HG03558 (cell line): ENCODE data around the gene PCID2.

Experiments
- ATAC-seq: cut with Tn5 transposase; IDR thresholded peaks from one replicate; pipeline ENCODE4 v1.9.1; 2021; ENCODE audit warnings: moderate number of reproducible peaks; ENCODE audit not compliant: unreplicated experiment; ENCODE audit errors: extremely low read depth

PCID2 gene

GRCh38 chr13:113192279-113192678, 16.2 kb downstream of the PCID2 start:
- ATAC-seq: no peak

DNA sequence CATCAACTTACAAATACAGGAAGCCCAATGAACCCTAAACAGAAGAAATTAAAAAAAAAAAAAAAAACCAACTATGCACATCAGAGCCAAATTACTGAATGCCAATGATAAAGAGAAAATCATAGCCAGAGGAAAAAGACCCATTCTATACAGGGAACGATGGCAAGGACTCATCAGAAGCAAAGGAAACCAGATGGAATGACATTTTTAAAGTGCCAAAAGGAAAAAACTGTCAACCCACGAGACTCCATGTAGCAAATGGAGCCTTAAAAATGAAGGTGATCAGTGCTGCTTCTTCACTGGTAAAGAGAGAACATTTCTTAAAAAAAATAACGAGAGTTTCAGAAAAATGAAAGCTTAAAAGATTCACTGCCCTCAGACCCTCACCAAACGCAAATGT, 18.3 kb downstream of the PCID2 start:
- ATAC-seq: no peak

DNA sequence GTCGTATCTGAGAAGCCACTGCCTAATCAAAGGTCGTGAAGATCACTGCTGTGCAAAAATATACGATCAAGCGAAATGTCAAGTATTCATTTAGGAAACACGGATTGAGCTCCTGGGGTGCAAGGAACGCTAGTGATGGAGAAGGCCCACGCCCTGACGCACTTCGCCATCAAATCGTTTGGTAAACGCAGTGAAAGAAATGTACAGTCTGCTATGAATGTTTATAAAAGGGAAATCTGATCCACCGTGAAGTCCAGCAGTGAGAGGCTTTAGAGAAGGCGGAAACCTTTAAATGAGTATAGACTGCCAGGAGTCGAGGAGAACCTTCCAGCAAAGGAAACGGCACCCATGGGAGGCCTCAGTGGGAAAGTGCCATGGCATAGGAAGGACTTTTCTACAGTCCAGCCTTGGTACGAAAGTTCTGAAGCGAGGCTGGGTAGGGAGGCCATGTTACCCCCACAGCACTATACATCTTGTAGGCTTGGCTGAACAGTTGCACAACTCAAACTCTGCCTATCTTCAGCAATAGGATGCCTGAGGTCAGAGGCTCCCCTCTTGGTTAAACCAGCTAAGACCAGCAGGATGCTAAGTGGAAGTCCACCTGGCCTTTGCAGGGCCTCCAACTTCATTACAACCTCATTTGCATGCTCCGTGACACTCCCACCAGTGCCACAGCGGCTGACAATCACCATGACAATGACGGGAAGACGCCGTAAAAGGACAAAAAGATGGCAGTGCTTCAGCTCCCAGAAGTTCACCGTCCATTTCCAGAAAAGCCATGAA, 20.4 kb downstream of the PCID2 start:
- no peak for ATAC-seq

GRCh38 chr13:113187263-113187669, 21.2 kb downstream of the PCID2 start:
- no peak for ATAC-seq

DNA sequence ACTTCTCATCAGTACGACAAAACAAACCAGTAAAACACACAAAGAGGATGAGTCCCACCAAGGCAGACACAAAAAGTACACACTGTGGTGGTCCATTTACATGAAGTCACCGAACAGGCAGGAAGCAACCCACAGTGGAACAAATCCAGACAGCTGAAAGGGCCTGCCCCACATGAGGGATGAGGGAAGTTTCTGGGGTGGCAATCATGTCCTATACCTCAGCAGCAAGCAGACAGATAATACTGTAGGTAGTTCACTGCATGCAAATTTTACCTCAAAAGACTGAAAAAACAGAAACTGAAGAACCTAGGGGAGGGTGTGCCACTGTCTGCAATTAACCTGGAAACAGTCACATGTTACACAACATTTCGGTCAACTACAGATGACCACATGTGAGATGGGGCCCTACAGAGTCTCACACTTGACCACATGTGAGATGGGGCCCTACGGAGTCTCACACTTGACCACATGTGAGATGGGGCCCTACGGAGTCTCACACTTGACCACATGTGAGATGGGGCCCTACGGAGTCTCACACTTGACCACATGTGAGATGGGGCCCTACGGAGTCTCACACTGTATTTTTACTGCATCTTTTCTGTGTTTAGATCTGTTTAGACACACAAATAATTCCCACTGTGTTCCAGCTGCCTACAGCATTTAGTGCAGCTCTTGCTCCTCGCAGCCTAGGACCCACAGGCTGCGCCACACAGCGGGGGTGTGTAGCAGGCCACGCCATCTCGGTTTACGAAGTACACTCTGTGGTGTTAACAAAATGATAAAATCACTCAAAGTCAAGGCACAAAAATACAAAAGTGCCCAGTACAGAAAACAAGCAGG, 22.2 kb downstream of the PCID2 start:
- peak; percentile 78 for ATAC-seq

GRCh38 chr13:113184568-113185440, 23.7 kb downstream of the PCID2 start:
- ATAC-seq: no peak

DNA sequence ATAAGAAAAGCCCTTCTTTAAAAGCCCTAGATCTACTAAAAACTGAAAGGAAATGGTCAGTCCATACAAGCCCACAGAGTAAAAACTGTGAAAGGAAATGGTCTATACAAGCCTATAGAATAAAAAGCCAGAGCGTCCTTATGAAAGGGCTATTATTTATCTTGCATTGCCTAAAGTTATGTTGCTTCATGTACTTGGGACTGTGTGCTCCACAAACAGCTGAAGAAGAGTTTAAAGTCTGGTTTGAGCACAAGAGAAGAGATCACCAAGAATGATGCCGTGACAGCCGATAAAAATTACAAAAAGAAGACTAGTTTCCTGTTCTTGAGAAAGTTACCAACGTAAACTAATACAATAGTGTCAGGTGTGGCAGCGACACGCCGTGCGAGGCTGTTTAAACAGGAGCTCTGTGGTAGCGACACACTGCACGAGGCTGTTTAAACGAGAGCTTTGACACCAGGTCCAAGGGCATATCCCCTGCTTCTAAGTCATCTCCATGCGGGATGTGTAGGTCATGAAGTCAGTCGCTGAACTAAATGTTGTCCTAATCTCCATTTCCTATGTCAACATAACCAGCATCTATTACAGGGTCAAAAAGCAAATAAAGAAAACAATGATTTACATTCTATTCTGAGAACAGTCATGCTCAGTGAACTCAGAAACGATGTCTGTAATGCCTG, 24.9 kb downstream of the PCID2 start:
- ATAC-seq: no peak

- no peak for ATAC-seq
Observed at GRCh38 chr13:113182046-113182445, 26.4 kb downstream of the PCID2 start.

GRCh38 chr13:113179374-113180230, 28.9 kb downstream of the PCID2 start:
- no peak for ATAC-seq

- ATAC-seq: no peak
Observed at GRCh38 chr13:113178896-113179167, 29.6 kb downstream of the PCID2 start.

- ATAC-seq: no peak
Observed at GRCh38 chr13:113178070-113178895, 30.2 kb downstream of the PCID2 start.

- ATAC-seq: no peak
Observed at GRCh38 chr13:113176822-113177221, 31.6 kb downstream of the PCID2 start.

DNA sequence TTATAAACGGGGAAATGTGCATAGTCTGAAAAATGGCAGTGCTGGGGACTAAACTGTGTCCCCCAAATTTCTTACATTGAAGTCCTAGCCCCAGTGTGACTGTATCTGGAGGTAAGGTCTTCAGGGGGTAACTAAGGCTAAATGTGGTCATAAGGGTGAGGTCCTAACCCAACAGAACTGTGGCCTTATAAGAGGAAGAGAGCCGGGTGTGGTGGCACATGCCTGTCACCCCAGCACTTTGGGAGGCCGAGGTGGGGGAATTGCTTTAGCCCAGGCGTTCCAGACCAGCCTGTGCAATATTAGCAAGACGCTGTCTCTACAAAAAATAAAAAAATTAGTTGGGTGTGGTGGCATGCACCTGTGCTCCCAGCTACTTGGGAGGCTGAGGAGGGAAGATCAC, 32.2 kb downstream of the PCID2 start:
- ATAC-seq: no peak

GRCh38 chr13:113172419-113172926, 36.0 kb downstream of the PCID2 start:
- no peak for ATAC-seq

GRCh38 chr13:113171250-113172125, 37.0 kb downstream of the PCID2 start:
- ATAC-seq: no peak

DNA sequence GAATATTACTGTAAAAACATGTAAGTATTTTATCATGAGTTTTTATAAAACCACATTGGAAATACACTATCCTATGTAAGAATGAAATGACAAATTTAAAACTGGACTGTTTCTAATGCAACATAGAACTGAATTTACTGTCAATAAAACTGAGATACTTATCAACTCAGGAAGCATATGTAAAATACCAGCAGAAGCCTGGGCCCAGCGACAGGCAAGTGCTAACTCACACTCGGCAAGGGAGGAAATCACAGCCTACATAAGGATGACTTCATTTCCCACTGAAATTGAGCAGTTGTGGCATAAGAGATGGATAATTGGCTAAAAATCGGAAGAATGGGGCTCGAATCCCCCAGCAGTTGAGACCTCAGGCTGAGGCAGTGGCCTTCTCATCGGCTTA, 38.0 kb downstream of the PCID2 start:
- no peak for ATAC-seq
